Keratinocyte (primary cell): ENCODE results near the gene TXNRD1. TPM values are rescaled to one million over a fixed set of nuclear protein-coding genes. Genes with fewer than 3 reads are reported as not detected.

Source experiments
- DNase-seq: peaks from one replicate; pipeline ENCODE4 v3.0.0-alpha.2; 2011; ENCODE audit warnings: low read depth, missing footprints, low spot score
- FAIRE-seq: peaks from 2 replicates; lab custom pipeline; 2011; peaks lifted over from hg19 to GRCh38; lab: Jason Lieb, UNC
- H2AFZ ChIP-seq: 2 replicates; pipeline ENCODE4 v1.6.0; 2012; ENCODE audit warnings: low read length, control low read depth, inconsistent platforms; ENCODE audit not compliant: control insufficient read depth
- H3K27ac ChIP-seq: 2 replicates; pipeline ENCODE4 v1.5.1; 2011; ENCODE audit warnings: low read length; ENCODE audit not compliant: control insufficient read depth, insufficient read depth
- H3K27me3 ChIP-seq: 3 replicates; pipeline ENCODE4 v1.6.0; 2011; ENCODE audit warnings: low read length; ENCODE audit not compliant: control insufficient read depth, insufficient read depth; ENCODE audit errors: extremely low read depth
- H3K36me3 ChIP-seq, 2 experiments: 2 replicates in 1 of 2; 3 replicates in 1 of 2; pipeline ENCODE4 v1.5.1; 2011; ENCODE audit warnings: low read length in 2 of 2, mild to moderate bottlenecking in 1 of 2; ENCODE audit not compliant: control insufficient read depth in 2 of 2, insufficient read depth in 2 of 2; ENCODE audit errors: extremely low read depth in 1 of 2
- H3K4me1 ChIP-seq: 3 replicates; pipeline ENCODE4 v1.5.1; 2011; ENCODE audit warnings: low read length; ENCODE audit not compliant: control insufficient read depth, insufficient read depth; ENCODE audit errors: extremely low read depth
- H3K4me2 ChIP-seq: 3 replicates; pipeline ENCODE4 v1.6.0; 2011; ENCODE audit warnings: low read depth, low read length; ENCODE audit not compliant: control insufficient read depth, insufficient read depth; ENCODE audit errors: extremely low read depth
- H3K4me3 ChIP-seq, 3 experiments: fragments of 200-600 bp in 1 of 3; sonication (generic) in 1 of 3; 2 replicates in 2 of 3; 3 replicates in 1 of 3; pipeline ENCODE4 v1.5.1; 2011 to 2016; ENCODE audit warnings: low read length in 3 of 3, mild to moderate bottlenecking in 3 of 3, control low read depth in 2 of 3, inconsistent platforms in 1 of 3, low read depth in 1 of 3, mixed read lengths in 1 of 3, mixed run types in 1 of 3, moderate library complexity in 1 of 3; ENCODE audit not compliant: control insufficient read depth in 2 of 3, insufficient read depth in 2 of 3; ENCODE audit errors: extremely low read depth in 1 of 3
- H3K79me2 ChIP-seq: 2 replicates; pipeline ENCODE4 v1.6.0; 2012; ENCODE audit warnings: low read length; ENCODE audit not compliant: control insufficient read depth, insufficient read depth
- H3K9ac ChIP-seq: 3 replicates; pipeline ENCODE4 v1.6.0; 2011; ENCODE audit warnings: low read length; ENCODE audit not compliant: control insufficient read depth, insufficient read depth; ENCODE audit errors: extremely low read depth
- H3K9me1 ChIP-seq: 3 replicates; pipeline ENCODE4 v1.6.0; 2011; ENCODE audit warnings: low read length; ENCODE audit not compliant: control insufficient read depth, insufficient read depth; ENCODE audit errors: extremely low read depth
- H3K9me3 ChIP-seq: 2 replicates; pipeline ENCODE4 v1.5.1; 2012; ENCODE audit warnings: low read depth, low read length; ENCODE audit not compliant: control insufficient read depth
- H4K20me1 ChIP-seq: 3 replicates; pipeline ENCODE4 v1.6.0; 2011; ENCODE audit warnings: low read length; ENCODE audit not compliant: control insufficient read depth, insufficient read depth; ENCODE audit errors: extremely low read depth
- EZH2 ChIP-seq: IDR thresholded peaks from one replicate; pipeline ENCODE4 v1.6.1; 2012; ENCODE audit warnings: inconsistent platforms, mild to moderate bottlenecking, low read length, moderate library complexity
- dilution Hi-C: fragments of 300-500 bp; cut with MboI; formaldehyde crosslinking; loops from one replicate; pipeline ENCODE4 v1.7.0; 2020; ENCODE audit warnings: low sequenced_read_pairs; ENCODE audit not compliant: extremely low pct_ligation_motif_present
- polyA plus RNA-seq, 5 experiments: library from polyadenylated mRNA; depleted of rRNA in 3 of 5; stranded (reverse) in 3 of 5; stranded (forward) in 1 of 5; unstranded in 1 of 5; fragments of >200 nt; gene quantifications; 1 replicate in 1 of 5; 2 replicates in 3 of 5; 3 replicates in 1 of 5; pipeline versions ENCODE4 v1.2.1 to v1.2.3, GENCODE V29; 2011 to 2012; ENCODE audit warnings: missing spikeins in 2 of 5, low read depth in 1 of 5, low replicate concordance in 1 of 5
- TF ChIP-seq, protein P1 (sequence below), 3 experiments: IDR thresholded peaks in 1 of 3; conservative IDR thresholded peaks in 1 of 3; optimal IDR thresholded peaks in 1 of 3; 2 replicates in 2 of 3; 3 replicates in 1 of 3; pipeline versions ENCODE3 to v1.5.1; 2011; ENCODE audit warnings: low read length in 3 of 3, mild to moderate bottlenecking in 3 of 3, moderate library complexity in 2 of 3, control low read depth in 1 of 3, inconsistent platforms in 1 of 3; ENCODE audit not compliant: insufficient read depth in 2 of 3; ENCODE audit errors: extremely low read depth in 1 of 3

Gene TXNRD1
- polyA plus RNA-seq, 1 donor (not counting 4 experiments of a cell fraction or from before 2014, with no cell fraction given), result 88.9 TPM

DNA sequence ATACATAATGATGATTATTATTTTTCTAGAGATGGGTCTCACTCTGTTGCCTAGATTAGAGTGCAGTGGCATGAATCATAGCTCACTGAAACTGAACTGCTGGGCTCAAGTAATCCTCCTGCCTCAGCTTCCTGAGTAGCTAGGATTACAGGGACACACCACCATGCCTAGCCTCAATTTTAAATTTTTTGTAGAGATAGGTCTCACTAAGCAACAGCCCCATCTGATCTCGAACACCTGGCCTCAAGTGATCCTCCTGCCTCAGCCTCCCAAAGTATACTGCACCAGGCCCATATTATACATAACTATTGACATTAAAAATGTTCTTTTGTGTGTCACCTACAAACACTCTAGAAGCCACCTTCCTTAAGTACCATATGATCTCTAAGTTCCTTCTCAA, 3.4 kb downstream of the TXNRD1 start:
- no peaks in the 10 kb centered on the region for H3K9me3 ChIP-seq
- FAIRE-seq, result no peak
- H3K36me3 ChIP-seq, result no peaks in the 10 kb centered on the region
- H3K4me3 ChIP-seq, result no peak overlapping the region
- H3K4me1 ChIP-seq, result peaks cover 22% of the 10 kb centered on the region
- no peaks in the 10 kb centered on the region for H4K20me1 ChIP-seq
- dilution Hi-C loops, result loop anchor here (25.0 kb wide), 1 partner anchor 93 kb away; the partner anchor contains the start of gene EID3
- no peak overlapping the region for H2AFZ ChIP-seq
- no peaks in the 10 kb centered on the region for H3K79me2 ChIP-seq
- H3K4me2 ChIP-seq, result peak overlapping the region; percentile 76
- no peak for TF ChIP-seq EZH2
- TF ChIP-seq, protein P1, sequence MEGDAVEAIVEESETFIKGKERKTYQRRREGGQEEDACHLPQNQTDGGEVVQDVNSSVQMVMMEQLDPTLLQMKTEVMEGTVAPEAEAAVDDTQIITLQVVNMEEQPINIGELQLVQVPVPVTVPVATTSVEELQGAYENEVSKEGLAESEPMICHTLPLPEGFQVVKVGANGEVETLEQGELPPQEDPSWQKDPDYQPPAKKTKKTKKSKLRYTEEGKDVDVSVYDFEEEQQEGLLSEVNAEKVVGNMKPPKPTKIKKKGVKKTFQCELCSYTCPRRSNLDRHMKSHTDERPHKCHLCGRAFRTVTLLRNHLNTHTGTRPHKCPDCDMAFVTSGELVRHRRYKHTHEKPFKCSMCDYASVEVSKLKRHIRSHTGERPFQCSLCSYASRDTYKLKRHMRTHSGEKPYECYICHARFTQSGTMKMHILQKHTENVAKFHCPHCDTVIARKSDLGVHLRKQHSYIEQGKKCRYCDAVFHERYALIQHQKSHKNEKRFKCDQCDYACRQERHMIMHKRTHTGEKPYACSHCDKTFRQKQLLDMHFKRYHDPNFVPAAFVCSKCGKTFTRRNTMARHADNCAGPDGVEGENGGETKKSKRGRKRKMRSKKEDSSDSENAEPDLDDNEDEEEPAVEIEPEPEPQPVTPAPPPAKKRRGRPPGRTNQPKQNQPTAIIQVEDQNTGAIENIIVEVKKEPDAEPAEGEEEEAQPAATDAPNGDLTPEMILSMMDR (optimal IDR thresholded peaks at IDR 0.05 in 1 of 3, IDR thresholded peaks at IDR 0.05 in 1 of 3, conservative IDR thresholded peaks at IDR 0.05 in 1 of 3; ENCODE audit: extremely low read depth in 1 of 3, insufficient read depth in 2 of 3, low read length in 3 of 3), result no peak
- H3K27ac ChIP-seq, result peak overlapping the region; percentile 95
- H3K27me3 ChIP-seq, result no peaks in the 10 kb centered on the region
- H3K9me1 ChIP-seq, result no peaks in the 10 kb centered on the region
- H3K9ac ChIP-seq, result peak overlapping the region; percentile 75
- no peak for DNase-seq

DNA sequence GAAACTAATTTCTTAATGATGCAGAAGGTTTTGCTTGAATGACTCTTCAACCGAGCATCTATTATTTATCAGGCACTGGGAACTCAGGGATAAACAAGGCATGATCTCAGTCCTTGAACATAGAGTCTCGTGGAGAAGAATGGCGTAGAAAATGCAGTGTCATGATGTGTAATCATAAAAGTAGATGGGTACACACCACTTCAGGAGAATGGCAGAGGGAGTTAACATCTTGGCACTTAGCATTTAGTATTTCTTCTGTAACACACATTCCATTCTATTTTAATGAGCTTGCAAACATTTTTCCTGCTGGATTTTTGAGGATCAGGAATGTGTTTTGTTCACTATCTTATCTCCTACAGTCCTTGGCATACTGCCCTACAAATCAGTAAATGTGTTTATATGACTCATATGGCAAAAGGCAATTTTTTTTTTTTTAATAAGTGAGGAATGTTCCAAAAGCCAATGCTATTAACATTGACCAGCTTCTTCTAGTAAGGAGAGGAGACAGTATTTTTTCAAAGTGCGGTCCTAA, 3.8 kb downstream of the TXNRD1 start:
- FAIRE-seq, result peak; percentile 88
- Histone ChIP-seq H3K27ac (peak overlapping the region; percentile 95), H2AFZ (no peak overlapping the region), H3K4me1 (peaks cover 22% of the 10 kb centered on the region), H3K9me1 (no peaks in the 10 kb centered on the region), H3K4me3 (peak overlapping the region in 2 of 3 experiments; percentile 45 to 54), H3K79me2 (no peaks in the 10 kb centered on the region), H4K20me1 (no peaks in the 10 kb centered on the region), H3K9ac (peak overlapping the region; percentile 75), H3K27me3 (no peaks in the 10 kb centered on the region), H3K9me3 (no peaks in the 10 kb centered on the region), H3K4me2 (peak overlapping the region; percentile 76), H3K36me3 (no peaks in the 10 kb centered on the region)
- DNase-seq, result peak; percentile 86
- dilution Hi-C loops, result loop anchor here (25.0 kb wide), 1 partner anchor 93 kb away; the partner anchor contains the start of gene EID3
- TF ChIP-seq, protein P1 (optimal IDR thresholded peaks at IDR 0.05 in 1 of 3, IDR thresholded peaks at IDR 0.05 in 1 of 3, conservative IDR thresholded peaks at IDR 0.05 in 1 of 3; ENCODE audit: extremely low read depth in 1 of 3, insufficient read depth in 2 of 3, low read length in 3 of 3), result no peak
- TF ChIP-seq EZH2, result no peak
